Measurements from ENCODE around the gene SGCD.

- no peak for TF ChIP-seq CTCF (IDR thresholded peaks at IDR 0.05)
- TF ChIP-seq POLR2A (IDR thresholded peaks at IDR 0.05), result no peak
Observed at GRCh38 chr5:156446526-156446925, 119.6 kb downstream of the SGCD start.
